Retinal pigment epithelial cell (primary cell): ENCODE results near the gene AZIN2.

ENCODE experiments used
- DNase-seq: peaks from one replicate; pipeline ENCODE4 v3.0.0-alpha.2; 2010; ENCODE audit warnings: low read depth
- H3K4me3 ChIP-seq: 2 replicates; pipeline ENCODE4 v1.5.1; 2011; ENCODE audit warnings: mild to moderate bottlenecking, low read length, control low read depth, moderate library complexity
- TF ChIP-seq, protein P1 (sequence below): conservative IDR thresholded peaks from 2 replicates; pipeline ENCODE4 v1.5.1; 2011; ENCODE audit warnings: low read depth, low read length, control low read depth, inconsistent platforms

AZIN2 gene

DNA sequence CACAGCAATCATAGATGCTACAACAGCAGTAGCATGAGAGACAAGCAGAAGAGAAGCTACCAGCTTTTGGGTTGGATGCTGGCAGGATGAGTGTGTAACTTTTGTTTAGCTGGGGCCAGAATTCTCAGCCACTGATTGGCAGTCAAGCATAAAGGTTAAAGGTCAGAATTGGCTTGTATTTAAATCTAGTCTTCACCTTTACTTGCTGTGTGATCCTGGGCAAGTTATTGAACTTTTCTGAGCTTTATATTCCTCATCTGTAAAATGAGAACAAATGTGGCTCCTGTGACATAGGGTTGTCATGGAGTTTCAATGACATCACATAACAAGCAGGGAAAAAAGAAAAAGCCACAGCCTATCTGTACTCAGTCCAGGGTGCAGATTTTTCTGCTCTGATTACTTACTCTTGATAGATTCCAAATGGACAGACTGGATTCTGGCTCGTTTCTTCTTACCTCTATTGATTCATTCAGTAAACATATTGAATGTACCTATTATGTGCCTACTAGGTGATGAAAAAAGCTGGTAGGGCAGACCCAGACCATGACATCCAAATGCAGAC lies 2.8 kb upstream of the AZIN2 start:
- no peak for DNase-seq
- TF ChIP-seq, protein P1, sequence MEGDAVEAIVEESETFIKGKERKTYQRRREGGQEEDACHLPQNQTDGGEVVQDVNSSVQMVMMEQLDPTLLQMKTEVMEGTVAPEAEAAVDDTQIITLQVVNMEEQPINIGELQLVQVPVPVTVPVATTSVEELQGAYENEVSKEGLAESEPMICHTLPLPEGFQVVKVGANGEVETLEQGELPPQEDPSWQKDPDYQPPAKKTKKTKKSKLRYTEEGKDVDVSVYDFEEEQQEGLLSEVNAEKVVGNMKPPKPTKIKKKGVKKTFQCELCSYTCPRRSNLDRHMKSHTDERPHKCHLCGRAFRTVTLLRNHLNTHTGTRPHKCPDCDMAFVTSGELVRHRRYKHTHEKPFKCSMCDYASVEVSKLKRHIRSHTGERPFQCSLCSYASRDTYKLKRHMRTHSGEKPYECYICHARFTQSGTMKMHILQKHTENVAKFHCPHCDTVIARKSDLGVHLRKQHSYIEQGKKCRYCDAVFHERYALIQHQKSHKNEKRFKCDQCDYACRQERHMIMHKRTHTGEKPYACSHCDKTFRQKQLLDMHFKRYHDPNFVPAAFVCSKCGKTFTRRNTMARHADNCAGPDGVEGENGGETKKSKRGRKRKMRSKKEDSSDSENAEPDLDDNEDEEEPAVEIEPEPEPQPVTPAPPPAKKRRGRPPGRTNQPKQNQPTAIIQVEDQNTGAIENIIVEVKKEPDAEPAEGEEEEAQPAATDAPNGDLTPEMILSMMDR, result no peak
- H3K4me3 ChIP-seq, result no peak overlapping the region

DNA sequence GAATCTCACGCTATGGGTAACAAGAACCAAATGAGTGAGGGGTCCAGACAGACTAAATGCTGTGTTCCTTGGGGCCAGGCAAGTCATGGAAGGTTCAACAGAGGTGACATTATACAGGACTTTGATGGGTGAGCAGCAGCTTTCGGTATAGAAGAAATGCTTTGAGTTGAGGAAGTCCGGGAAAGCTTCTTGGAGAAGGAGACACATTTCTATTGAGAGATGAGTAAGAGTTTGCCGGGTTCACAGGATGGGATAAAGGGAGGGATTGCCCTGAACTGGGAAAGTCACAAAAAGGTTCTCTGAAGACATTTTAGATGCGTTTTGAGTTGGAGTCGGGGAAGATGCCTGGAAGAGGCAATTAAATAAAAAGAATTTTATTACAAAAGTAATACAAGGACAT lies 580 bp upstream of the AZIN2 start:
- TF ChIP-seq, protein P1, result no peak
- H3K4me3 ChIP-seq, result peak overlapping the region; percentile 84
- no peak for DNase-seq

DNA sequence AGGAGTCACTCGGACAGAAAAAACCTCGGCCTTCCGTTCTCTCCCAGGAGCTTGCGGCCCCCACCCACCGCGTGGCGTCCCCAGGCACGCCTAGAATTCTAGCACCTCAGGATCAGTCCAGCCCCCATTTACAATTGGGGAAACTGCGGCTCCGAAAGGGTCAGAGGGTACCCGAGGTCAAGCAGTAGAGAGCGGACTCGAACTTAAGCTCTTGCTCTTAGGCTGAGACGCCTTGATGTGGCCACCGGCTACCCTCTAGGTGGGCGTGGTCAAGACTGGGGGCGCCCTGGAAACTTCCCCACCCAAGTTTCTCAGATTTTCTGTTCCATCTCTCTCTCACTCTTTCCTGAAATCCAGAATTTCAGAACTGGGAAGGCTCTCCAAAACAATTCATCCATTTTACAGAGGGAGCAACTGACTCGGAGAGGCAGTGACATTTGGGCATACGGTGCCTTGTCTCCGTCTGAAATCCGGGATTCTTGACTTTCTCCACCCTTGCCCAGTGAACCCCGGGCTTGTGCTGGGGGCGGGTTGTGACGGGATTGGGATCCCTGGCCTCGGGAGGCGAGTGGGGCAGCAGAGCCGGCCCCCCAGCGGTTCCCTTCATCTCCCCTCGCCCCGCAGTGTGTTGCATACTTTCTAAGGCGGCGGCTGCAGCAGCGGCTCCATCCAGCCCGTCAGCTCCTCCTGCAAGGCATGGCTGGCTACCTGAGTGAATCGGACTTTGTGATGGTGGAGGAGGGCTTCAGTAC lies 777 bp downstream of the AZIN2 start:
- TF ChIP-seq, protein P1, result no peak
- no peak for DNase-seq
- peak overlapping the region; percentile 84 for H3K4me3 ChIP-seq

DNA sequence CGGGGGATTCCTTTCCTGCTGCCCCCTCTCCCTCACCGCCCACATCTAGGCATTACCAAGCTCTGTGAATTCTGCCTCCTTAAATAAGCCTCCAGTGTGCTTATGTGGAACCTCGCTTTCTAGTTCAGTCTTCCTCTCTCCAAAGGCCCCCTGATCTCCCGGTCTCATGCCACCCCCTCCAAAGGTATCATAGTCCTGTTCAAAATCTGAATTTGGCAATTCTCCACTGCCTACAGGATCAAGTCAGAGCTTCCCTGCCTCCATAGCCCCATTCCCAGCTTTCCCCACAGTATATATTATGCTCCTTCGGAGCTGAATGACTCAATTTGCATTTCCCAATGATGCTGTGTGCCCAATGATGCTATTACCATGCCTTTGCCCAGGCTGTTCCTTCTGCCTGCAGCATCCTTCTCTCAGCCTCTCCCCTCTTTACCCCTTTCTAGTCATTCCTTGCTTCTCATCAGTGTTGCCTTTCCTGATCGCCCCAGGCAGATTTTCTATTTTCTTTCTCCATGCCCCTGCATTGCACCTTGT lies 1.7 kb downstream of the AZIN2 start:
- TF ChIP-seq, protein P1, result no peak
- DNase-seq, result no peak
- H3K4me3 ChIP-seq, result no peak overlapping the region

DNA sequence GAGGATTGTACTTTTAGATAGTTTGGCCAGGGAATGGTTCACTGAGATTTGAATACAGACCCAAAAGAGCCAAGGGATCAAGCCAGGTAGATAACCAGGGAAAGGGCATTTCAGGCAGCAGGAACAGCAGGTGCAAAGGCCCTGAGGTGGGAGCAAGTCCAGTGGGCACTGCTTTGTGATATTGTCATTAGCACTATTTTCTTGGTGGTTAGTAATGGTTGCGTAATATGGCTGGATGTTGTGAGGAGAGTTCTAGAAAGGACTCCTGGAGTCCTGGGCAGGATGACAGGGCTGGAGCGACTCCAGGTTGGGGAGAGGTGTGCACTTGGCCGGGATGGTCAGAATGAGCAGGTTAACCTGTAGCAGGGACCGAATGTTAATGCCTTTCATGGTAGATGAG lies 4.4 kb downstream of the AZIN2 start:
- no peak overlapping the region for H3K4me3 ChIP-seq
- no peak for DNase-seq
- TF ChIP-seq, protein P1, result no peak

DNA sequence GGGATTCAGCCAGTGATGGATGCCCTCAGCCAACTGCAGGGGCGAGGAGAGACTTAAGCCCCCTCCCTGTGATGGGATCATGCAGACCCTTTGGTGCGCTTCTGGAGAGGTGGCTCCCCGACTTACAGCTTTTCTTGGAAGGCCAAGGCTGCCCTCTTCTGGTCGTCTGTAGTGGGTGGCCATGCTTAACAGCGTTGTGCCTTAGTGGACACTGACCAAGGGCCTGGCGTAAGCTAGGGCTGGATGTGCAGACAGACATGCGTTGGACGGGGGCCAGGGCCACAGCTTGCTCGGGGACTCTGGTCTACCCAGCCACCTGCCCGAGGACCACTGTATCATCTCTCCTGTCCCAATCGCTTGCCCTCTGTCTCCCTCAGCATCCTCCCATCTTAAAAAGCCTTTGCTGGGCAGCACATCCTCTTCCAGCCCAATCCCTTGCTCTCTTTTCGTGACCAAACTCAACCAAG lies 5.5 kb downstream of the AZIN2 start:
- no peak overlapping the region for H3K4me3 ChIP-seq
- TF ChIP-seq, protein P1, result peak; percentile 86
- DNase-seq, result no peak

DNA sequence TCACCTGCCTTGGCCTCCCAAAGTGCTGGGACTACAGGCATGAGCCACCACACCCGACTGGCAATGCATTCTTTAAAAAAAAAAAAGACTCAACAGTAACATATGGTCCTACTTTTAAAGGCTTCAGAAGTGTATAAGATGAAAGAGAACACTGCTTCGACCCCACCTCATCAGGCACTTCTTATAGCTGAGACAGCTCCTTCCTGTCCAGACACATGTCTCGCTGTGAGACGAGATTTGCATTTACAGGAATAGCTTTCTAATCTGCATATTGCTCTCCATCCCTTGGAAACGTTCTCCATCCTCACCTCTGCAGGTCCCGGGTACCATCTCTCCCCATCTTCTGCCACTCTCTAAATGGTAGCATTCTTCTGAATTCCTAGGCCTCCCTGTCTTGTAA lies 6.7 kb downstream of the AZIN2 start:
- H3K4me3 ChIP-seq, result no peak overlapping the region
- DNase-seq, result no peak
- TF ChIP-seq, protein P1, result no peak
